GM23338 (cell line): ENCODE results near the gene TCF3.

Experiments used
- CTCF ChIP-seq, 2 experiments: fragments of 200-600 bp in 1 of 2; sonication (generic) in 1 of 2; conservative IDR thresholded peaks; 2 replicates each; pipeline versions ENCODE4 v1.5.1 to v1.6.1; 2016 to 2017; ENCODE audit warnings: antibody characterized with exemption in 2 of 2, low read depth in 2 of 2, mild to moderate bottlenecking in 2 of 2, moderate library complexity in 1 of 2
- EZH2 ChIP-seq: fragments of 200-600 bp; sonication (generic); IDR thresholded peaks from one replicate; pipeline ENCODE4 v1.8.0; 2017; ENCODE audit warnings: antibody characterized with exemption, mild to moderate bottlenecking, low read depth; ENCODE audit not compliant: unreplicated experiment
- EZH2phosphoT487 ChIP-seq: fragments of 200-600 bp; sonication (generic); IDR thresholded peaks from one replicate; pipeline ENCODE4 v1.8.1; 2018; ENCODE audit warnings: antibody characterized with exemption; ENCODE audit not compliant: unreplicated experiment
- POLR2AphosphoS5 ChIP-seq: IDR thresholded peaks from 2 replicates; pipeline ENCODE4 v1.6.1; 2016; ENCODE audit warnings: antibody characterized with exemption, low read depth
- ZNF331 ChIP-seq: fragments of 250-450 bp; sonication (Bioruptor Pico); IDR thresholded peaks from 2 replicates; pipeline ENCODE4 v1.5.0; 2020; ENCODE audit warnings: low read depth, mild to moderate bottlenecking, moderate library complexity
- TF ChIP-seq, protein P1 (sequence below): IDR thresholded peaks from 2 replicates; pipeline ENCODE4 v1.6.1; 2016; ENCODE audit warnings: antibody characterized with exemption

GRCh38 chr19:1644070-1644469, 8.3 kb downstream of the TCF3 start:
- no peak for TF ChIP-seq CTCF (conservative IDR thresholded peaks at IDR 0.05; ENCODE audit: low read depth in 2 of 2)
- TF ChIP-seq POLR2AphosphoS5, result no peak
- no peak for TF ChIP-seq EZH2
- no peak for TF ChIP-seq EZH2phosphoT487
- no peak for TF ChIP-seq ZNF331 (CRISPR knock-in tag)
- TF ChIP-seq, protein P1, sequence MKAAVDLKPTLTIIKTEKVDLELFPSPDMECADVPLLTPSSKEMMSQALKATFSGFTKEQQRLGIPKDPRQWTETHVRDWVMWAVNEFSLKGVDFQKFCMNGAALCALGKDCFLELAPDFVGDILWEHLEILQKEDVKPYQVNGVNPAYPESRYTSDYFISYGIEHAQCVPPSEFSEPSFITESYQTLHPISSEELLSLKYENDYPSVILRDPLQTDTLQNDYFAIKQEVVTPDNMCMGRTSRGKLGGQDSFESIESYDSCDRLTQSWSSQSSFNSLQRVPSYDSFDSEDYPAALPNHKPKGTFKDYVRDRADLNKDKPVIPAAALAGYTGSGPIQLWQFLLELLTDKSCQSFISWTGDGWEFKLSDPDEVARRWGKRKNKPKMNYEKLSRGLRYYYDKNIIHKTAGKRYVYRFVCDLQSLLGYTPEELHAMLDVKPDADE, result no peak
